Nephron (organoid): ENCODE data around the gene WDFY4.

Source experiments
- H3K27ac Mint-ChIP-seq, 3 experiments: 2 replicates each; pipeline ENCODE4 v1.8.0; 2020; ENCODE audit warnings: mixed read lengths in 3 of 3, mild to moderate bottlenecking in 2 of 3, moderate library complexity in 1 of 3
- H3K27me3 Mint-ChIP-seq: 2 replicates; pipeline ENCODE4 v1.8.0; 2021; ENCODE audit warnings: low read depth, mild to moderate bottlenecking, moderate library complexity, mixed read lengths
- H3K36me3 Mint-ChIP-seq: 2 replicates; pipeline ENCODE4 v1.8.0; 2020; ENCODE audit warnings: low read depth, mixed read lengths
- H3K4me1 Mint-ChIP-seq: 2 replicates; pipeline ENCODE4 v1.8.0; 2020; ENCODE audit warnings: mixed read lengths
- H3K4me3 Mint-ChIP-seq, 3 experiments: 2 replicates each; pipeline ENCODE4 v1.8.0; 2020; ENCODE audit warnings: mild to moderate bottlenecking in 3 of 3, mixed read lengths in 3 of 3, moderate library complexity in 2 of 3
- H3K9me3 Mint-ChIP-seq: 2 replicates; pipeline ENCODE4 v1.8.0; 2020; ENCODE audit warnings: mixed read lengths
- TF ChIP-seq, protein P1 (sequence below), 3 experiments: fragments of 200-600 bp; sonication (generic); IDR thresholded peaks; one replicate each; pipeline ENCODE4 v1.5.0; 2021; ENCODE audit warnings: antibody characterized with exemption in 3 of 3; ENCODE audit not compliant: unreplicated experiment in 3 of 3

The WDFY4 gene

DNA sequence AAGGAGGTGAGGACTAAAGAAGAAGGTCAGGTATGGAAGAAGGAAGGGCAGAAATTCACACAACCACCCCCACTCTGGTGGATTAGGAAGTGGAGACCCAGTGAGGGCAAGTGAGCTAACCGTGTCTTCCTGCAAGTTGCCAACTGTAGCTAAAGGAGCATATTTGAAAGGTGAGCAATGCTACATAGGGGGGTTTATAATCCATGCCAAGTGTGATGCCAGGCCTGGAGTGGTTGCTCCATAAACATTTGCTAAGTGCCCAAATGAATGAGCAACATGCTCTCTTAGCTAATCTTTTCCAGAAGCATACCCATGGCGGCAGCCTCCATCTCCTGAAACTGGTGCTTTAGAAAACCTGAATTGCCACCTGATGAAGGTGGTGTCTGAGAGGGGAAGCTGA, 133.4 kb downstream of the WDFY4 start:
- TF ChIP-seq, protein P1, sequence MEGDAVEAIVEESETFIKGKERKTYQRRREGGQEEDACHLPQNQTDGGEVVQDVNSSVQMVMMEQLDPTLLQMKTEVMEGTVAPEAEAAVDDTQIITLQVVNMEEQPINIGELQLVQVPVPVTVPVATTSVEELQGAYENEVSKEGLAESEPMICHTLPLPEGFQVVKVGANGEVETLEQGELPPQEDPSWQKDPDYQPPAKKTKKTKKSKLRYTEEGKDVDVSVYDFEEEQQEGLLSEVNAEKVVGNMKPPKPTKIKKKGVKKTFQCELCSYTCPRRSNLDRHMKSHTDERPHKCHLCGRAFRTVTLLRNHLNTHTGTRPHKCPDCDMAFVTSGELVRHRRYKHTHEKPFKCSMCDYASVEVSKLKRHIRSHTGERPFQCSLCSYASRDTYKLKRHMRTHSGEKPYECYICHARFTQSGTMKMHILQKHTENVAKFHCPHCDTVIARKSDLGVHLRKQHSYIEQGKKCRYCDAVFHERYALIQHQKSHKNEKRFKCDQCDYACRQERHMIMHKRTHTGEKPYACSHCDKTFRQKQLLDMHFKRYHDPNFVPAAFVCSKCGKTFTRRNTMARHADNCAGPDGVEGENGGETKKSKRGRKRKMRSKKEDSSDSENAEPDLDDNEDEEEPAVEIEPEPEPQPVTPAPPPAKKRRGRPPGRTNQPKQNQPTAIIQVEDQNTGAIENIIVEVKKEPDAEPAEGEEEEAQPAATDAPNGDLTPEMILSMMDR (IDR thresholded peaks at IDR 0.05; ENCODE audit: unreplicated experiment in 3 of 3): no peak
- Mint-ChIP-seq H3K4me3 (no peak overlapping the region), H3K36me3 (no peaks in the 10 kb centered on the region), H3K27ac (no peak overlapping the region), H3K4me1 (no peaks in the 10 kb centered on the region), H3K9me3 (no peaks in the 10 kb centered on the region), H3K27me3 (peaks cover 12% of the 10 kb centered on the region)

DNA sequence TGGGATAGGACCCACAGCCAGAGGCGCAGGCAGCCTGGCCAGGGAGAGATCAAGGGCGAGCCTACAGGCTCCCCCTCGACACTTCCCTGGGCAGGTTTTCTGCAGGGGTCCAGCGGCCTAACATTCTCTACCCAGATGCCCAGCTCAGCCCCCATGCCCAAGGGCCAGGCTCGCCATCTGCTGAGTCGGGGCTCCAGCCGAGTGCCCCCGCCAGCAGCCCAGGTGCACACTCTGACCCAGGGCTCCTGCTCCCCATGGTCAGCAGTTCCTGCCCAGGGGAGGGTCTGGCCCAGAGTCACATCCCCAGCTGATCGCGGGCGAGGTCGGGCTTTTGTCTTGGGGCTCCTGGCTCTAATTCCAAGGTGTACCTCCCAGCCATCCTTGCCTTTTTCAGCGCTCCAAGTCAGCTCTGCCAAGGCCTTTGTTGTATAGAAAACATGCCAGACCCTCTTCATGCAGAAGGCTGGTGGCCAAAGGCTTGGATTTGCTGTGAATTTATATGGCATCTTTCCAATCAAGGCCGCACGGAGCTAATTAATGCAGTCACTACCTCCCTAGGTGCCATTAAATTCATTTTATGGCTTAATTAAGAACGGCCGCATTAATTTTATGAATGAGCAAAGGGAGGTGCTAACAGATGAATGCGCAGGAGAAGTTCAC, 134.3 kb downstream of the WDFY4 start:
- Mint-ChIP-seq H3K27ac (no peak overlapping the region), H3K27me3 (peaks cover 12% of the 10 kb centered on the region)

DNA sequence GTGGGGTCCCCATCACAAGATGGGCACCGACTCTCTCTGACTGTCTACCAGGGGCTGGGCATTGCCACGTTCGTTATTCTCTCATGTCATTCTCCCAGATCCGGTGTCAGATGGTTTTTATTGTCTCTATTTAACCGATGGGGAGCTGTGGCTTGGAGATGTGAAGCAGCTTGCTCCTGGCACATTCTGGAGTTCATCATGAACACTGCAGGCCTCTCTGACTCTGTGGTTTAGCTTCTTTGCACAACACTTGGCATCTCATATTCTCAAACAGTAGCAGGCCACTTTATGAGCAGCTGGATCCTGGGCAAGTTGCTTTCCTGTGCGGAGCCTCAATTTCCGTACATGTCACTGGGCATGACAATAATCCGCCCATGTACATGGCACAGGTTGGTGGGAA, 135.1 kb downstream of the WDFY4 start:
- no peak overlapping the region for H3K4me3 Mint-ChIP-seq
- H3K9me3 Mint-ChIP-seq: no peaks in the 10 kb centered on the region
- H3K4me1 Mint-ChIP-seq: no peaks in the 10 kb centered on the region
- H3K27ac Mint-ChIP-seq: no peak overlapping the region
- no peaks in the 10 kb centered on the region for H3K36me3 Mint-ChIP-seq
- peaks cover 12% of the 10 kb centered on the region for H3K27me3 Mint-ChIP-seq
- TF ChIP-seq, protein P1 (IDR thresholded peaks at IDR 0.05; ENCODE audit: unreplicated experiment in 3 of 3): no peak

More for the DNA sequence above, 134.3 kb downstream of the WDFY4 start:
- Mint-ChIP-seq H3K4me3 (no peak overlapping the region), H3K9me3 (no peaks in the 10 kb centered on the region), H3K4me1 (no peaks in the 10 kb centered on the region), H3K36me3 (no peaks in the 10 kb centered on the region)
- TF ChIP-seq, protein P1 (IDR thresholded peaks at IDR 0.05; ENCODE audit: unreplicated experiment in 3 of 3): no peak

DNA sequence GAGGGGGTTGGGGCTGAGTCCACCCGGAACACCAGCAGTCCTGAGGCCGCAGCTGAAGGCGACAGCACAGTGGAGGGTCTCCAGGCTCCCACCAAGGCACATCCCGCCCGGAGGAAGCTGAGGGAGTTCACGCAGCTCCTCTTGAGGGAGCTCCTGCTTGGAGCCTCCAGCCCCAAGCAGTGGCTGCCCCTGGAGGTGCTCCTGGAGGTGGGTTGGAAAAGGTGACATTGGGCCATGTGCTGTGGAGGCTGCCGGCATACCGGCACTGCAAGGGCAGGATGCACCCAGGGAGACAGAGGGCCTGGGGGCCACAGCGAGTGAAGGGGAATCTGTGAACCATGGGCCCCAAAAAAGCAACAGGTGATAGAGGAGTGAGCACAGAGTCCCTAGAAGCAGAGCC, 135.6 kb downstream of the WDFY4 start:
- TF ChIP-seq, protein P1 (IDR thresholded peaks at IDR 0.05; ENCODE audit: unreplicated experiment in 3 of 3): no peak
- H3K9me3 Mint-ChIP-seq: no peaks in the 10 kb centered on the region
- H3K27ac Mint-ChIP-seq: no peak overlapping the region
- peaks cover 12% of the 10 kb centered on the region for H3K27me3 Mint-ChIP-seq
- no peaks in the 10 kb centered on the region for H3K36me3 Mint-ChIP-seq
- H3K4me3 Mint-ChIP-seq: no peak overlapping the region
- H3K4me1 Mint-ChIP-seq: no peaks in the 10 kb centered on the region

DNA sequence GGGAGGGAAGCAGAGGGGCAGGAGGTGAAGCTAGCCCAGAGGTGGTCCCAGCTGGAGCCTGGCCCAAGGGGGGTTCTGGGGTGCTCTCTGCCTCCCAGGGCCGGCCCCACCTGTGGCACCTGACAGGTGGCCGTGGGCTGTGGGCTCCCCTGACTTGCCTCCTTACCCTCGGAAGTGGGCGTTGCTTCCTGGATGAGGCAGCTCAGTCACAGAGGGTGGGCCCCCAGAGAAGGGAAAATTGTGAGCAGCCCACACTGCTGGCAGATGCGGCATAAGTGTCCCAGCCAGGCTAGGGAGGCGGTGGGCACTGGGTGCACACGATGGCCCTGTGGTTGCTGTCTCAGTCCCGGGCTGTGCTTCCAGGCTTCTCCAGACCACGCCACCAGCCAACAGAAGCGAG, 136.0 kb downstream of the WDFY4 start:
- no peak overlapping the region for H3K4me3 Mint-ChIP-seq
- H3K36me3 Mint-ChIP-seq: no peaks in the 10 kb centered on the region
- no peaks in the 10 kb centered on the region for H3K9me3 Mint-ChIP-seq
- no peak overlapping the region for H3K27ac Mint-ChIP-seq
- H3K27me3 Mint-ChIP-seq: peaks cover 15% of the 10 kb centered on the region
- TF ChIP-seq, protein P1 (IDR thresholded peaks at IDR 0.05; ENCODE audit: unreplicated experiment in 3 of 3): no peak
- no peaks in the 10 kb centered on the region for H3K4me1 Mint-ChIP-seq

DNA sequence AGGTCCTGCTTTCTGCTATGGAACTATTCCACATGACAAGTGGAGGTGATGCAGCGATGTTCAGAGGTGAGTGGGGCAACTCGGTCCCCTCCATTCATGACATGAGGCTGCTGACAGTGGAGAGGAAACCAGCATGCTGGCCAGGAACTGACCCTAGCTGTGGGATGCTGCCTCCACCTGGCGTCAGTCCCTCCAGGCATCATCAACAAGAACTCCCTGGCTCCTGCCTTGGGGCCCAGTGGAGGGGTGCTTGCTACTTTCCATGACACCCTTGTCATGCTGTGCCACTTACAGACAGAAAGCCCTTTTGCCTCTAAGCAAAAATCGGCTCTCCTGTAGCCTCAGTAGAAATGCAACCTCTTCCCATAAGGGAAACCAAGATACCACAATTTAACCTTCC, 136.4 kb downstream of the WDFY4 start:
- H3K4me1 Mint-ChIP-seq: no peaks in the 10 kb centered on the region
- H3K27me3 Mint-ChIP-seq: peaks cover 17% of the 10 kb centered on the region
- no peak overlapping the region for H3K4me3 Mint-ChIP-seq
- no peaks in the 10 kb centered on the region for H3K9me3 Mint-ChIP-seq
- no peak overlapping the region for H3K27ac Mint-ChIP-seq
- H3K36me3 Mint-ChIP-seq: no peaks in the 10 kb centered on the region
- TF ChIP-seq, protein P1 (IDR thresholded peaks at IDR 0.05; ENCODE audit: unreplicated experiment in 3 of 3): no peak
